HG02798 (cell line): ENCODE data around the gene MPP1.
"Not testable (repeated sequence)": the region's sequence is repeated elsewhere in the genome, so short reads cannot be mapped to it uniquely, and the experiment has no call there.

Experiments
- ATAC-seq: cut with Tn5 transposase; IDR thresholded peaks from one replicate; pipeline ENCODE4 v1.9.1; 2021; ENCODE audit warnings: mild to moderate bottlenecking; ENCODE audit not compliant: unreplicated experiment, poor library complexity

MPP1 gene

DNA sequence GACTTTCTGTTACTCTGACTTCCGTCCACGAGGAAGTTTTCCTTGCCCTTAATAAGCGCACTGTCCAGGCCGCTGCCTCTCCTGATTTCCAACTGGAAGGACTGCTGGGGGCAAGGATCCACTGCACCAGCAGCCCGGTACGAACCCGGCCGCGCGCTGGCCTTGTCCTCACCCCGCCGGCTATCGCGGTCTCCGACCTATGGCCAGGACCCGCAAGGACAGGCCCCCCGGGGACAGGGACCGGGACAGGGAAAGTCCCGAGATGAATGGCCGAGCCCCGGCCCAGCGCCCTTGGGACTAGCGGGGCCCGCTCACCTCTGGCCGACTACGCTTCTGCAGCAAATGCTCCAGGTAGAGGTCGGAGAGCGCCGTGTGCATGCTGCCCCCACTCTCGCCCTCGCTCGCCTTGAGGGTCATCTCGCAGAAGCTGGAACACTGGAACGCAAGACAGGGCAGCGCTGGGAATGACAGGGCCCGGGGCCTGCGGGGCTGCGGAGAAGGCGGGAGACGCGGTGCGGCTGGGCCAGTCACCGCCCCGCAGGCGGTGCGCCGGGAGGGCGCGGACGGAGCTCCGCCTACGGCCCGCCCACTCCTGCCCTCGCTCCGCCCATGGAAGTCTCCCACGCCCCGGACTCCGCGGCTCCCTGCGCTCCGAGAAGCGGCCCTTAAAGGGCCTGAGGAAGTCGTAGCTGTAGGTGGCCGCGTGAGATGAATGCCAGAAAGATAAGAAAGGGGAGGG lies at the start of gene MPP1:
Gene MPP1 (minus strand): TSS at position 529 of the 739 bp plus-strand sequence. CDS start 112 bp downstream, at position 417.
- peak; percentile 98 for ATAC-seq

DNA sequence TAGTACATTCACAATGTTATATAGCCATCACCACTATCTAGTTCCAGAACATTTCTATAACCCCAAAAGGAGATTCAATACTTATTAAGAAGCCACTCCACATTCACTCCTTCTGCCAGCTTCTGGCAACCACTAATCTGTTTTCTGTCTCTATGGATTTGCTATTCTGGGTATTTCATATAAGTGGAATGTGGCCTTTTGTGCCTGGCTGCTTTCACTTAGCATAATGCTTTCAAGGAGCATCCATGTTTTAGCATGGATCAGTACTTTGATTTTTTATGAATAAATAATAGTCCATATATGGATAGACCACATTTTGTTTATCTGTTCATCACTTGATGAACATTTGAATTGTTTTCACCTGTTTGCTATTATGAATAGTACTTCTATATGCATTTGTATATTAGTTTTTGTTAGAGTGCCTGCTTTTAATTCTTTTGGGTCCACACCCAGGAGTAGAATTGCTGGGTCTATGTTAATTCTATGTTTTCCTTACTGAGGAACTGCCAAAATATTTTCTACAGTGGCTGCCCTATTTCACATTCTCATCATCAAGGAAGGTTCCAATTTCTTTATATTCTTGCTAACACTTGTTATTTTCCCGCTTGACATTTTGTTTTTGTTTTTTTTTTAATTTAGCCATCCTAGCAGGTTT lies 45.8 kb upstream of the MPP1 start:
- ATAC-seq: no peak

DNA sequence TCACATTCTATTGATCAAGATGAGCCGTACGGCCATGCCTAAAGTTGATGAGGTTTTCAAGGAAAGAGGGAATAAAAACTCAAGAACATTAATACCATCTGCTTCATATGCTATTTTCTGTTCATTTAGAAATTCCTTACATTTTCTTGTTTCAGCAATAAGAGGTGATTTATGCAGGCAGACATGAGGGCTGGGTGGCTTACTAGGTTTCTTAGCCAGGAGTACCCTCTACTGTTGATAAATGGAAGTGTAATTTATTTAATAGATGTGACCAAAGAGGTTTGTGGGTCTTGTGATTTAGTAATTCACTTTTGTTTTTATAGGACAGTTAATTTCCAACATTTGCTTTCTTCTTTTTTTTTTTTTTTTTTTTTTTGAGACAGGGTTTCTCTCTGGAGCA lies 35.6 kb upstream of the MPP1 start:
- no peak for ATAC-seq

DNA sequence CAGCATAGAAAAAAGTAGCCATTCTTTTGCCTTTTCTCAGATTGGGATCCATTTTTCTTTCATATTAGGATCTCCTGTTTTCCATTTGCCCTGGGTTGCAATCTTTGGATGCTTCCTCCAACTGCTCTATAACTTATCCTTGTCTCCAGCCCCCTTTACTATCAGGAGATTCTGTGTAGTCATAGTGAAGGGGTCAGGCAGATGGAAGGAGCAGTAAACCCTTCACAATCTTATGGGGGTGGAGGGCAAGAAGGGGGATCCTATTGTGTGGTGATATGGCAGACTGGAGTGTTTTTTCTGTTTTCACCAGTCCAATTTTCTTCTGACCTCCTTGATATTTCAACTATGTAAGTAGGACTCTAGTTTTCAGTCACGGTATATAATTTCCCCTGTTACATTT lies 30.9 kb upstream of the MPP1 start:
- no peak for ATAC-seq

DNA sequence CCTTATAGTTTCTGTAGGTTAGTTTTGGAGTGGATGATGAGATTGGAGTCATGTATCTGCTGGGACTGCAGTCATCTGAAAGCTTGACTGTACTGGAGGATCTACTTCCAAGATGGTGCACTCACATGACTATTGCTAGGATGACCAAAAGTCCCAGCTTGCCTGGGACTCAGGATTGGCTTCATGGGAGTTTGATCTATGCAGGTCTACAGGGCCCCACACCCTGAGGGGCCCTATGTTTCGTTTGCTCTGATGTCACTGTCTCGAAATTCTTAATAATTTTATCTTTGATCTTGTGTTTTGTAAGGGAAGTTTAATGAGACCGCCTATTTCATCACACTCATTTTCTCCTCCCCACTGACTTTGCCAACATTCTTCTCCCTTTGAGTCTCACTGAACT lies 29.3 kb upstream of the MPP1 start, which contains the start of gene SMIM9:
Gene SMIM9 (minus strand): TSS at position 101 of the 400 bp plus-strand sequence. CDS start 3,806 bp downstream, outside the sequence.
- ATAC-seq: no peak

DNA sequence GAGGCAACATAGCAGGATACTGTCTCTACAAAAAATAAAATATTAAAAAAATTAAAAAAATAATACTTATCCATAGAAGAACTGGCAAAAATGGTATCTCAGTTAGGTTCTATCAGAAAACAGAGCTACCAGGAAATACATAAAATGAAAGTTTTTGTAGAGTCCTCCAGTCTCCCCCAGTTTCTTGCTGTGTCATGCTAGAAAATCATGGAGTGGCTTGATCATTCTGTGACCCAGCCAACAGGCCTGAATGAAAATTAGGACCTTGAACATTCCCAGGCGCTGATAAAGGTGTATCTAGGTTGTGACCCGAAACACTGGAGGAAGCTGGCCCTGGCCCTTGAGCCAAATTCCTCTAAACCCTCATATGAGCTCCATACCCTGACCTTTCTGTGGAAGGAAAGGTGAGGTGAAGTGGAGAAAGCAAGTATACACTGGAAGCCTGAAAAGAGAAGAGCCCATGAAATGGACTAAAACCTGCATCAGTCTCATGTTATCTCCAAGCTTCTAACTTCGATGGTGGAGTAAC lies 28.5 kb upstream of the MPP1 start:
- ATAC-seq: no peak

DNA sequence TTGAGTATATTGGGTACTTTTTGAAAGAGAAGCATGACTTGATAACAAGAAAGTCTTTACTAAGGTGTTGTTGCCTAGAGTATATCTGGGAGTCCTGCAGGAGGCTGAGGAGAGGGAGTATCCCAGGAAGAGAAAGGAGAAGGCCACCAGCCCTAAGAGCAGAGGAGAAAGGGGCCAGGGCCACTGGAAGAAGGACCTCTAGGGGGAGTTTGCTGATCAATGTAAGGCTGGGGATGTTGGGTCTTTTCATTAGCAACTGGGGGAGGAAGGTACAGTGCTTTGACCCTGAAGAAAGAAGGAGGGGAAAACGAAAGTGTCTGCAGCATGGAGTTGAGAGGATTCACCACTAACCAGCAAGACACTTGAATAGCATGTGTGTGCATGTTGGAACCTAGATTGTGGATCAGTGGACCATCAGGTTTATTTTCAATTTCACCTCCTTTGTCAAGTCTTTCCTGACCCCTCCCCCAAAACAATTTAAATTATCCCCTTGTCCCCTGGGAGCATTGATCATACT lies 24.7 kb upstream of the MPP1 start:
- ATAC-seq: no peak

DNA sequence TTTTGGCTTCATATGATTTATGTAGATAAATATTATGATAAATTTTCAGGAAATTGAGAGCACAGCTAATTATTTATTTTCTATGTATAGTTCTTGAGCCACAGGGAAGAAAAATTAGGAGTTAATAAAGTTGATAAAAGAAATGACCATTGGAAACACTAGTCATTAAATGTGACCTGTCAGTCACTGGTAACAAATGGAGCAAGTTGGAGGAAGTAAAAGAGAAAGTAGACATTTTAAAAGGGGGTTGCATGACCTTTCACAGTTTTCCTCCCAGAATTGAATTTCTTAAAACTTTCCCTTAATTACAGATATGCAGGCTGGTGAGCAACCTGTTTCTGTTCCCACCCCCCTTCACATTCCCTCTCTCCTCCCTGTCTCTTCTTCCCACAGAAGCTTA lies 23.8 kb upstream of the MPP1 start:
- no peak for ATAC-seq

DNA sequence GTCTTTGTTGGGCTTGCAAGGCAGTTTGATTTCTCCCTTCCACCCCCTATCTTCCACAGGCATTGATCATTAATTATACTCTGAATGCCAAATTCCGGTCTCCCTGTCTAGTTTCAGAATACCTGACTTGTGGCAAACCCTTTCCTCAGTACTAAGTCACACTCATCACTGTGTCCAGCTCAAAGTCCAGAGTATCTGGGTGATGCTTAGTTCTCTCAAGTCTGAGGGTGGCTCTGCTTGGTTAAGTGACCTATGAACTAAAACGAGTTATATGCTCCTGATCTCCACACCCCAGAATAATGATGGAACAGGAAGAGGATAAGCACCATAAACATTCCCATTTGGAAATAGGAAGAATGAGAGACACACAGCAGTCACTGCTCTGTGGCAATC lies 22.7 kb upstream of the MPP1 start:
- ATAC-seq: no peak

DNA sequence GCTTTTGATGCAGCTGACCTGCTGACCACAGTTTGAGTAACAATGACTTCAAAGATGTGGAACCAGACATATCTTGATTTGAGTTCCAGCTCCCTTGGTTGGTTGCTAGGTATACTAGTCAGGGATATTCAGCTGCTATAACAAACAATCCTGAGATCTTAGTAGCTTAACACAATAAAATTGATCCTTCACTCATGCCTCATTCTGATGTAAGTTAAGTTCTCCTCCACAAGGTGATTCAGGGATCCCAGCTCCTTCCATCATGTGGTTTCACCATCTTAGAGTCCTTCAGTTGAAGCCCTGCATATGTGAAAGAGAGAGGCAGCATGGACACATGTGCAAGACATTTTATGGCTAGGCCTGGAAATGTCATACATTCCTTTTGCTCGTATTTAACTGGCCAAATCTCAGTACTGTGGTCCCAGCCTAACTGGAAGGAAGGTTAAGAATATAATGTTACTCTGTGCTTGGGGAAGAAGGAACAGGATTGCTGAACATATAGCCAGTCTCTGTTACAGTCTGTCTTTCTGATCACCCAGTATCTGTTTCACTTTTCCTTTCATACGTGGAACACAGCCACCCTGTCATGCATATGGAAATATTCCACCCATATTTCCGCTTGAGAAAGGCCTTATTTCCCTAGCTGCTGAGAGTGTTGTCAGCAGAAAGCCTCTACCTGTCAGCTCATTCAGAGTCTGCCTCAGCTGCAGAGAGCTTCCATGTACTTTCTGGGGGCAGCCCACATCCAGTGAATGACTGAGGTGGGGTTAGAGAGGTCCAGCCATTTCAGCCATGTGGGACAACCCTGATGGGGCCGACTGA lies 22.1 kb upstream of the MPP1 start:
- ATAC-seq: peak; percentile 93

DNA sequence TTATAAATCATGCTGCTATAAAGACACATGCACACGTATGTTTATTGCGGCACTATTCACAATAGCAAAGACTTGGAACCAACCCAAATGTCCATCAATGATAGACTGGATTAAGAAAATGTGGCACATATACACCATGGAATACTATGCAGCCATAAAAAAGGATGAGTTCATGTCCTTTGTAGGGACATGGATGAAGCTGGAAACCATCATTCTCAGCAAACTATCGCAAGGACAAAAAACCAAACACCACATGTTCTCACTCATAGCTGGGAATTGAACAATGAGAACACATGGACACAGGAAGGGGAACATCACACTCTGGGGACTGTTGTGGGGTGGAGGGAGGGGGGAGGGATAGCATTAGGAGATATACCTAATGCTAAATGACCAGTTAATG lies 20.3 kb upstream of the MPP1 start:
- ATAC-seq: not testable (repeated sequence)

DNA sequence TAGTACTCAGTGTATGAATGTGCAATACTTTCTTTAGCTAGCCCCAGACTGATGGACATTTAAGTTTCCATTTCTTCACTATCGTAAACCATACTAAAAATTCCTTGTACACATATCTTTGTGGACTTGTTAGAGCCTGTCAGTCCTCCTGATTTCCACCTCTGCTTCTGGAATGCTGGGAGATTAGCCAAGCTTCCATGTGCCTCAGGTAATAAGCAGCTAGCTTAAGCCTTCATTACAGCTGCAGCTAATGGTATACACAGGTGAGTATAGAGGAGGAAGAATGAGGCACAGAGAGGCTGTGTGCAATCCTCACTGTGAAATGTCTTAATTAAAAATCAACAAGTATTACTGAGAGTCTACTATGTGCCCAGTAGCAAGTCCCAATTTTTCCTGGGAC lies 19.4 kb upstream of the MPP1 start:
- no peak for ATAC-seq

DNA sequence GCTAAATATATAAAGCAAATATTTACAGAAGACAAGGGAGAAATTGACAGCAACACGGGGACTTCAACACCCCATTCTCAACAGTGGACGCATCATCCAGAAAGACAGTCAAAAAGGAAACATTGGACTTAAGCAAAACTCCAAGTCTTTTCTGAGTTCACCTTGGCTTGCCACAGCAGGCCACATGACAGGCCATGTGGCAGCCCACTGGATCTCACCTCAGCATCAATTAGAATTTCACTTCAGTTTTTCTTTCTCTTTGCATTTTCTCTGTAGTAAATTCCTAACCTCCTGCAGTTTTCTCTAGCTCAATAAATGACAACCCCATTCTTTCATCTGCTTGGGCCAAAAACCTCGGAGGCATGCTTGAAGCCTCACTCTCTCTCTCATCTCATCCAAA lies 16.7 kb upstream of the MPP1 start:
- no peak for ATAC-seq

DNA sequence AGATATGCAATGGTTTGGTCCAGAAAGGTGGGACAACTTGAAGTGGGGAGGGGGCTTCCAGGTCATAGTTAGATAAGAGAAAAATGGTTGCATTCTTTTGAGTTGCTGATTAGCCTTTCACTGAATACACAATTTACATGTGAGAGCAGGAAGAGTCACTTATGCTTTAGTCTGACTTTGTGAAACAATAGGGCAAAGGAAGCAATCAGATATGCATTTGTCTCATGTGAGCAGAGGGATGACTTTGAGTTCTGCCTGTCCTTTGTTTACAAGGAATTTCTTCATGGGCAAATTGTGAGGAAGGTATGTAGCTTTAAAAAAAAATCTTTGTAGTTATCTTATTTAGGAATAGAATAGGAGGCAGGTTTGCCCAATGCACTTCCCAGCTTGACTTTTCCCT lies 16.2 kb upstream of the MPP1 start:
- ATAC-seq: no peak

DNA sequence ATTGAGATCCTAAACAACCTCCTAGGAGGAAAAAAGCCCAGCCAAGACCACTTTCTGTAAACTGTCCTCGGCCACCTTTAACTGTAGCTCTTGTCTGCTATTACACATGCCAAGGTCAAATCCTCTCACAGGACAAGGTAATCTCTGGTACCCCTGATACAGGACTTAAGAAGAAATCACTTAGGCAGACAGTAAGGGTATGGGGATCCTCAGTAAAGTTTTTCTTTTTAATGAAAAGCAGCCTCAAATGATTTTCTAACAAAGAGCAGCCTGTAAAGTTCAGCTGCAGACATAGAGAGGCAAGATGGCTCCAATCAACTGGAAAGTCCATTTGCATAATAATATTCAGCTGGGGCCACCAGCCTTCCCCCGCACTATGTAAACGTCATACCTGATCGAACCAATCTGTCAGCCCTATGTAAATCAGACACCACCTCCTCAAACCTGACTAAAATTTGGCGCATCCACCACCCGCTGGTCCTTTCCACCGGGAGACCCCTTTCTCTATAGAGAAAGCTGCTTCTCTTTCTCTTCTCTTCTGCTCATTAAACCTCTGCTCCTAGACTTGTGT lies 14.6 kb upstream of the MPP1 start:
- ATAC-seq: no peak

DNA sequence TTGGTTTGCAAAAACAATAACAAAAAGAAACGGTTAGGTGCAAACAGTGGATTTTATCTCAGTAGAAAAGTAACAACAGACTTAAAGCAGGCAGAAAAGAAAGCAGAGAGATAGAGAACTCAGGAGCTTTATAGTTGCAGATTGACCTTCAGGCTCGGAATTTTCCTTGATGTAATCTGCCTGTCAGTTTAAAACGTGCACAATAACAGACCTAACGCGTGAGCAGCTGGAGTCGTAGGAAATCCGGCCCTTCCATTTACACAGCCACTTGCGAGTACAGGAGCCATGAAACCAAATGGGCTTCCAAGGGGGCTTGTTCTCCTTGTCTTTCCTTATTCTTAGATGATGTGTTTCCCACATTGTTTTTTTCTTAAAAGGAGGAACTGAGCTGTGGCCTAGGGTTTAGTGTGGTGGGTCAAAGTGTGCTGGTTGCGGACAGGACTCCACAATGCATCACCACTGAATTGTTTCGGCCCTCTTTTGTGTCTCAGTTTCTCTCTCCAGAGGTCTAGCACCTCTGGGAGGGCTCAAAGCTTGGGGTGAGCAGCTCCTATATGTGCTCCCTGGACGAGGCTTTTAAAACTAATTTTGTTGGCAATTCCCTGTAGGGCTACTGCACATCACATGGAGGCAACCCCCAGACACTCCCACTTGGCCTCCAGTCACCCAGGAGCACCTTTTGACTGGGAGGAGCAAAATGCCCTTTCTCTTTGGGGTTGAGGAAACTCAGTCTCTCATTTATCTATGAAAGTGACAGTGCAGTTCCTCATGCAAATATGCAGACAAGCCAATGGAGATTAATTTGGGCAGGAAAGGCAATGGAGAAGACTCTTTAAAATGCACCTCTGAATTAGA lies 13.9 kb upstream of the MPP1 start:
- no peak for ATAC-seq

DNA sequence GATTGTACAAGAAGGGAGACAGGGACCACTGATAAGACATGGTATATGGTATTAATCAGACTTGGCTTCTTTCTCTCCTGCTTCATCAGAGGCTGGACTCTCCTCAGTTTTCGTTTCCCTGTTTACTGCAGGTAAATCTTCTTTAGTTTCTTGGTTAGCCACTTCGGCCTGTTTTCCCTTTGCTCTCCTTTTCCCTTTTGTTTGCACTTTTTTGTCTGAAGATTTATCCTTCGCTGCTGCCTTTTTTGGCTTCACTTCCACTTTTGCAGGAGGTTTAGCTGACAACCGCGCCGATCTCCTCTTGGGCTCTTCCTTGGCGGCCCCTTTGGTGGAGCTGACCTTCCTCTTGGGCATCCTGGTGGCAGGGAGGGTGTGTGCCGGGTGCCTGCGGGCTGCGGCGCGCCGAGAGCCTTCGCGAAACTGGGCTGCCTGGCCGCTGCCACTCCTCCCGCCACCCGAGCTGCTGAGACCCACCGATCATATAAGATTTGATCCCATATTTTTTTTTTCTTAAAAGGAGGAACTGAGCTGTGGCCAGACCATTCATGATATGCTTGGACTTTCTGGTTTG lies 11.8 kb upstream of the MPP1 start:
- ATAC-seq: not testable (repeated sequence)

DNA sequence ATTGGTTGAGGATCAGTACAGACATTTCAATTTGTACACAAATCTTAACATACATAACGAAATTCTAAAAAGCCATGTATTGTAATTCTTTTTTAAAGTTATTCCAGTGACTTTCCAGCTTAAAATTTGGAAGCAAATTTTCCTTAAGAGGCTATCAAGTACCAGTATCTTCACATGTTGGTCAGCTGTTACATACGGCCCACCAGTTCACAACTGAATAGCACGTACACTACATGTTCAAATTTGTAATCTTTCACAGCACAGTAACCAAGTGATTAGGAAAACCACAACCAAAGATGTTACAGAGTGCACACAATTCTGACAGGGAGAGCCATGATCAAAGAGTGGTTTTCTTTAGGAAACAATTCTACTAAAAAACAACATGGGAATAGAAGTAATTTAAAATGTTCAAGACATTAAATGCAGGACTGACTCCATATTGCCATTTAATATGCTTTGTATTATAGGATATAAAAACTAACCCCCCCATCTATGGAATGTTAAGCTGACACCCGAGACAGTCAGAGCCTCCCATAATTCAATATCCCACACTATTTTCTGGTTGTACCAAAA lies 11.1 kb upstream of the MPP1 start:
- not testable (repeated sequence) for ATAC-seq
